GM12878 (cell line): ENCODE measurements around the gene AKAP13. TPM values are rescaled to one million over a fixed set of nuclear protein-coding genes. Genes with fewer than 3 reads are reported as not detected.

ENCODE experiments used
- ATAC-seq: fragments of 200-7000 bp; cut with Tn5 transposase; 3 replicates; pipeline ENCODE4 v1.9.1; 2020; ENCODE audit warnings: mild to moderate bottlenecking, moderate library complexity
- BruUV-seq: library from RNA; stranded (reverse); fragments of 400-500 nt; replicated peaks from 2 replicates; lab custom pipeline; 2021; lab: Mats Ljungman, UMichigan
- CTCF ChIA-PET: fragments of 300-600 bp; sonication (Branson Sonifier 250); formaldehyde crosslinking; extraction: SDS; loops from one replicate; lab custom pipeline; 2021; ENCODE audit warnings: inconsistent platforms; lab: Yijun Ruan, JAX
- POLR2A ChIA-PET: fragments of 350-600 bp; formaldehyde crosslinking; extraction: SDS; loops from one replicate; lab custom pipeline; 2021; ENCODE audit warnings: inconsistent platforms; lab: Charles Lee
- RAD21 ChIA-PET: fragments of 300-600 bp; sonication (Branson Sonifier 250); formaldehyde crosslinking; loops from one replicate; lab custom pipeline; 2023; ENCODE audit warnings: antibody characterized with exemption; ENCODE audit not compliant: unreplicated experiment; lab: Charles Lee
- SMC1A ChIA-PET: fragments of 300-600 bp; sonication (Branson Sonifier 250); formaldehyde crosslinking; loops from one replicate; lab custom pipeline; 2023; ENCODE audit not compliant: unreplicated experiment, uncharacterized antibody; lab: Charles Lee
- DNase-seq: peaks from one replicate; pipeline ENCODE4 v3.0.0-alpha.2; 2011; ENCODE audit warnings: low read depth, low spot score
- FAIRE-seq: peaks from 3 replicates; lab custom pipeline; 2011; peaks lifted over from hg19 to GRCh38; lab: Jason Lieb, UNC
- H2AFZ ChIP-seq: 2 replicates; pipeline ENCODE4 v1.6.0; 2011; ENCODE audit warnings: low read depth, low read length, control low read depth; ENCODE audit not compliant: control insufficient read depth
- H3K27ac ChIP-seq: 2 replicates; pipeline ENCODE4 v1.5.1; 2011; ENCODE audit warnings: control low read depth; ENCODE audit not compliant: control insufficient read depth, insufficient read depth
- H3K27me3 ChIP-seq, 2 experiments: replicated peaks in 1 of 2; 2 replicates each; pipeline versions ENCODE4 v1.6.0 to v1.6.1; 2011; ENCODE audit warnings: low read length in 1 of 2; ENCODE audit not compliant: control insufficient read depth in 2 of 2, insufficient read depth in 2 of 2
- H3K36me3 ChIP-seq, 2 experiments: 2 replicates each; pipeline ENCODE4 v1.5.1; 2011; ENCODE audit warnings: low read length in 1 of 2; ENCODE audit not compliant: control insufficient read depth in 2 of 2, insufficient read depth in 2 of 2
- H3K4me1 ChIP-seq: 2 replicates; pipeline ENCODE4 v1.6.1; 2011; ENCODE audit warnings: mild to moderate bottlenecking, low read length, moderate library complexity, mixed read lengths; ENCODE audit not compliant: control insufficient read depth, insufficient read depth
- H3K4me2 ChIP-seq: 2 replicates; pipeline ENCODE4 v1.6.0; 2011; ENCODE audit warnings: control low read depth; ENCODE audit not compliant: control insufficient read depth, insufficient read depth
- H3K4me3 ChIP-seq: fragments of 200-600 bp; sonication (generic); 2 replicates; pipeline ENCODE4 v1.5.1; 2016
- H3K79me2 ChIP-seq: 2 replicates; pipeline ENCODE4 v1.6.0; 2011; ENCODE audit warnings: low read length; ENCODE audit not compliant: control insufficient read depth, insufficient read depth
- H3K9ac ChIP-seq: 2 replicates; pipeline ENCODE4 v1.8.0; 2011; ENCODE audit warnings: low read length, control low read depth, mixed read lengths; ENCODE audit not compliant: control insufficient read depth, insufficient read depth
- H3K9me3 ChIP-seq: replicated peaks from 3 replicates; pipeline ENCODE4 v1.5.1; 2011; ENCODE audit warnings: mild to moderate bottlenecking, low read length; ENCODE audit not compliant: control insufficient read depth, insufficient read depth
- H4K20me1 ChIP-seq: 2 replicates; pipeline ENCODE4 v1.6.0; 2011; ENCODE audit not compliant: control insufficient read depth, insufficient read depth
- CBX5 ChIP-seq: sonication (generic); IDR thresholded peaks from 2 replicates; pipeline ENCODE4 v1.6.1; 2016; ENCODE audit warnings: low read depth, moderate library complexity, mild to moderate bottlenecking, inconsistent platforms
- CREM ChIP-seq: IDR thresholded peaks from 2 replicates; pipeline ENCODE4 v1.6.1; 2014; ENCODE audit warnings: antibody characterized with exemption, low read depth
- DPF2 ChIP-seq: fragments of 450-650 bp; IDR thresholded peaks from 2 replicates; pipeline ENCODE4 v1.6.1; 2017; ENCODE audit warnings: mild to moderate bottlenecking
- EP300 ChIP-seq, 2 experiments: fragments of 150-350 bp in 1 of 2; IDR thresholded peaks; 2 replicates each; pipeline ENCODE4 v1.6.1; 2011 to 2012; ENCODE audit warnings: low read depth in 2 of 2, low read length in 2 of 2, borderline replicate concordance in 1 of 2, improper control_type of control experiment in 1 of 2, inconsistent platforms in 1 of 2; ENCODE audit not compliant: control insufficient read depth in 1 of 2
- EZH2 ChIP-seq: IDR thresholded peaks from 2 replicates; pipeline ENCODE4 v1.6.1; 2012; ENCODE audit warnings: low read depth, mild to moderate bottlenecking, control low read depth, inconsistent platforms, low read length, borderline replicate concordance; ENCODE audit not compliant: control insufficient read depth
- FOS ChIP-seq: IDR thresholded peaks from 3 replicates; pipeline ENCODE4 v1.6.1; 2011; ENCODE audit warnings: borderline replicate concordance; ENCODE audit not compliant: insufficient read length; ENCODE audit errors: extremely low read depth
- HDAC6 ChIP-seq: fragments of 200-600 bp; sonication (generic); IDR thresholded peaks from one replicate; pipeline ENCODE4 v1.8.0; 2017; ENCODE audit warnings: antibody characterized with exemption; ENCODE audit not compliant: unreplicated experiment
- IKZF2 ChIP-seq, 2 experiments: fragments of 450-650 bp; IDR thresholded peaks; 2 replicates each; pipeline ENCODE4 v1.6.1; 2017; ENCODE audit warnings: mild to moderate bottlenecking in 2 of 2, moderate library complexity in 2 of 2
- MEF2A ChIP-seq: IDR thresholded peaks from 2 replicates; pipeline ENCODE4 v1.6.1; 2011; ENCODE audit warnings: low read depth, mild to moderate bottlenecking, low read length, moderate library complexity; ENCODE audit not compliant: insufficient read depth
- MEF2B ChIP-seq: fragments of 450-650 bp; IDR thresholded peaks from 2 replicates; pipeline ENCODE4 v1.6.1; 2018; ENCODE audit warnings: mild to moderate bottlenecking, moderate library complexity; ENCODE audit not compliant: partially characterized antibody, poor library complexity, severe bottlenecking
- NBN ChIP-seq: fragments of 450-650 bp; IDR thresholded peaks from 2 replicates; pipeline ENCODE4 v1.6.1; 2016
- POLR2A ChIP-seq: IDR thresholded peaks from 2 replicates; pipeline ENCODE4 v1.6.1; 2011; ENCODE audit warnings: low read depth, mild to moderate bottlenecking, low read length
- RELA ChIP-seq: fragments of 450-650 bp; IDR thresholded peaks from 2 replicates; pipeline ENCODE4 v1.8.0; 2014; ENCODE audit warnings: borderline replicate concordance; ENCODE audit not compliant: partially characterized antibody
- SPI1 ChIP-seq: IDR thresholded peaks from 2 replicates; pipeline ENCODE4 v1.6.1; 2011; ENCODE audit warnings: low read depth, mild to moderate bottlenecking, low read length, moderate library complexity, borderline replicate concordance; ENCODE audit not compliant: insufficient read depth
- STAT1 ChIP-seq: fragments of 450-650 bp; conservative IDR thresholded peaks from 2 replicates; pipeline ENCODE4 v1.6.1; 2014; ENCODE audit warnings: antibody characterized with exemption, mild to moderate bottlenecking
- TCF12 ChIP-seq: IDR thresholded peaks from 2 replicates; pipeline ENCODE4 v1.6.1; 2011; ENCODE audit warnings: low read depth, mild to moderate bottlenecking, low read length
- ZNF217 ChIP-seq: fragments of 450-650 bp; IDR thresholded peaks from 2 replicates; pipeline ENCODE4 v1.6.1; 2017; ENCODE audit warnings: antibody characterized with exemption, mild to moderate bottlenecking
- WGBS: methylation state at CpG from one replicate; pipeline ENCODE4 v1.1.6; 2016; ENCODE audit warnings: low lambda C conversion rate; ENCODE audit not compliant: insufficient replicate concordance, insufficient coverage; ENCODE audit errors: missing lambda C conversion rate; 5-methylcytosine and 5-hydroxymethylcytosine counted together
- in situ Hi-C: fragments of 300-500 bp; cut with MboI; formaldehyde crosslinking; loops from 9 replicates; pipeline ENCODE4 v1.14.3; 2018; ENCODE audit warnings: mixed read lengths
- intact Hi-C: fragments of 100-400 bp; cut with micrococcal nuclease; formaldehyde crosslinking; loops from one replicate; pipeline ENCODE4 v1.14.2; 2022; ENCODE audit not compliant: unreplicated experiment
- polyA plus RNA-seq, 11 experiments: library from polyadenylated mRNA; depleted of rRNA in 4 of 11; unstranded in 6 of 11; stranded (reverse) in 5 of 11; fragments of >200 nt; fragmentation: Nextera tagmentation in 4 of 11; fragmentation: Illumina TruSeq in 1 of 11; extraction: Ambion mirVana in 4 of 11; extraction: Trizol in 1 of 11; gene quantifications; 1 replicate in 1 of 11; 2 replicates in 10 of 11; pipeline versions ENCODE4 v1.2.1 to v1.2.3, GENCODE V29; 2011 to 2016; ENCODE audit warnings: inconsistent platforms in 2 of 11, missing spikeins in 2 of 11, low read depth in 1 of 11
- total RNA-seq, 4 experiments: library from RNA; depleted of rRNA in 3 of 4; stranded (reverse); fragments of >200 nt in 3 of 4; fragmentation: Illumina TruSeq in 1 of 4; extraction: Trizol in 1 of 4; gene quantifications; 2 replicates each; pipeline versions ENCODE4 v1.2.1 to v1.2.3, GENCODE V29; 2013 to 2021
- TF ChIP-seq, protein P1 (sequence below): IDR thresholded peaks from 2 replicates; pipeline ENCODE4 v1.6.1; 2012; ENCODE audit warnings: mild to moderate bottlenecking, low read depth, low read length
- TF ChIP-seq, protein P2 (sequence below): fragments of 450-650 bp; IDR thresholded peaks from 2 replicates; pipeline ENCODE4 v1.6.1; 2018; ENCODE audit warnings: mild to moderate bottlenecking, low read depth, moderate library complexity; ENCODE audit not compliant: partially characterized antibody

AKAP13 gene
- total and polyA plus RNA-seq, 10 of the 15 experiments (the other 5 are each of a cell fraction or from before 2014, with no cell fraction given), result 14.4 to 74.9 (median 55.1) TPM

GRCh38 chr15:85755942-85756341 lies 375.5 kb downstream of the AKAP13 start:
- Histone ChIP-seq H3K4me1 (no peaks in the 10 kb centered on the region), H3K9me3 (no peaks in the 10 kb centered on the region), H2AFZ (no peak overlapping the region), H3K36me3 (no peaks in the 10 kb centered on the region; a peak in 1 of 4 replicates), H3K4me3 (no peak overlapping the region), H3K4me2 (no peak overlapping the region), H4K20me1 (no peaks in the 10 kb centered on the region), H3K27me3 (no peaks in the 10 kb centered on the region), H3K27ac (no peak overlapping the region), H3K9ac (no peak overlapping the region), H3K79me2 (no peaks in the 10 kb centered on the region)
- ChIA-PET SMC1A (no interaction called here), RAD21 (interaction anchor here (0.8 kb wide), 1 partner anchor 201 kb away, joined by 3 read pairs; no protein-coding TSS in a partner anchor), POLR2A (no interaction called here), CTCF (interaction anchor here (1.0 to 1.6 kb wide), 3 partner anchors 8 to 267 kb away, joined by 3 read pairs; no protein-coding TSS in a partner anchor)
- intact Hi-C loops (no loop called here), in situ Hi-C loops (no loop called here)
- whole genome bisulfite sequencing, result 98% methylated on average over 4 of the region's 4 CpGs
- ATAC-seq, result no peak
- BruUV-seq, result no TSS peak
- FAIRE-seq, result no peak
- no peak for DNase-seq
- no peak for TF ChIP-seq FOS
- no peak for TF ChIP-seq CBX5
- no peak for TF ChIP-seq HDAC6
- no peak for TF ChIP-seq IKZF2 (IDR thresholded peaks at IDR 0.05)
- TF ChIP-seq SPI1, result no peak
- TF ChIP-seq EP300 (IDR thresholded peaks at IDR 0.05; ENCODE audit: borderline replicate concordance in 1 of 2, control insufficient read depth in 1 of 2, low read depth in 2 of 2, low read length in 2 of 2), result no peak
- TF ChIP-seq TCF12, result no peak
- no peak for TF ChIP-seq ZNF217
- no peak for TF ChIP-seq DPF2
- no peak for TF ChIP-seq CREM
- TF ChIP-seq MEF2B, result no peak
- no peak for TF ChIP-seq NBN
- TF ChIP-seq POLR2A, result no peak
- TF ChIP-seq RELA, result no peak
- TF ChIP-seq, protein P1, sequence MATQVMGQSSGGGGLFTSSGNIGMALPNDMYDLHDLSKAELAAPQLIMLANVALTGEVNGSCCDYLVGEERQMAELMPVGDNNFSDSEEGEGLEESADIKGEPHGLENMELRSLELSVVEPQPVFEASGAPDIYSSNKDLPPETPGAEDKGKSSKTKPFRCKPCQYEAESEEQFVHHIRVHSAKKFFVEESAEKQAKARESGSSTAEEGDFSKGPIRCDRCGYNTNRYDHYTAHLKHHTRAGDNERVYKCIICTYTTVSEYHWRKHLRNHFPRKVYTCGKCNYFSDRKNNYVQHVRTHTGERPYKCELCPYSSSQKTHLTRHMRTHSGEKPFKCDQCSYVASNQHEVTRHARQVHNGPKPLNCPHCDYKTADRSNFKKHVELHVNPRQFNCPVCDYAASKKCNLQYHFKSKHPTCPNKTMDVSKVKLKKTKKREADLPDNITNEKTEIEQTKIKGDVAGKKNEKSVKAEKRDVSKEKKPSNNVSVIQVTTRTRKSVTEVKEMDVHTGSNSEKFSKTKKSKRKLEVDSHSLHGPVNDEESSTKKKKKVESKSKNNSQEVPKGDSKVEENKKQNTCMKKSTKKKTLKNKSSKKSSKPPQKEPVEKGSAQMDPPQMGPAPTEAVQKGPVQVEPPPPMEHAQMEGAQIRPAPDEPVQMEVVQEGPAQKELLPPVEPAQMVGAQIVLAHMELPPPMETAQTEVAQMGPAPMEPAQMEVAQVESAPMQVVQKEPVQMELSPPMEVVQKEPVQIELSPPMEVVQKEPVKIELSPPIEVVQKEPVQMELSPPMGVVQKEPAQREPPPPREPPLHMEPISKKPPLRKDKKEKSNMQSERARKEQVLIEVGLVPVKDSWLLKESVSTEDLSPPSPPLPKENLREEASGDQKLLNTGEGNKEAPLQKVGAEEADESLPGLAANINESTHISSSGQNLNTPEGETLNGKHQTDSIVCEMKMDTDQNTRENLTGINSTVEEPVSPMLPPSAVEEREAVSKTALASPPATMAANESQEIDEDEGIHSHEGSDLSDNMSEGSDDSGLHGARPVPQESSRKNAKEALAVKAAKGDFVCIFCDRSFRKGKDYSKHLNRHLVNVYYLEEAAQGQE, result no peak
- TF ChIP-seq MEF2A, result no peak
- TF ChIP-seq EZH2, result no peak
- TF ChIP-seq STAT1, result no peak
- TF ChIP-seq, protein P2, sequence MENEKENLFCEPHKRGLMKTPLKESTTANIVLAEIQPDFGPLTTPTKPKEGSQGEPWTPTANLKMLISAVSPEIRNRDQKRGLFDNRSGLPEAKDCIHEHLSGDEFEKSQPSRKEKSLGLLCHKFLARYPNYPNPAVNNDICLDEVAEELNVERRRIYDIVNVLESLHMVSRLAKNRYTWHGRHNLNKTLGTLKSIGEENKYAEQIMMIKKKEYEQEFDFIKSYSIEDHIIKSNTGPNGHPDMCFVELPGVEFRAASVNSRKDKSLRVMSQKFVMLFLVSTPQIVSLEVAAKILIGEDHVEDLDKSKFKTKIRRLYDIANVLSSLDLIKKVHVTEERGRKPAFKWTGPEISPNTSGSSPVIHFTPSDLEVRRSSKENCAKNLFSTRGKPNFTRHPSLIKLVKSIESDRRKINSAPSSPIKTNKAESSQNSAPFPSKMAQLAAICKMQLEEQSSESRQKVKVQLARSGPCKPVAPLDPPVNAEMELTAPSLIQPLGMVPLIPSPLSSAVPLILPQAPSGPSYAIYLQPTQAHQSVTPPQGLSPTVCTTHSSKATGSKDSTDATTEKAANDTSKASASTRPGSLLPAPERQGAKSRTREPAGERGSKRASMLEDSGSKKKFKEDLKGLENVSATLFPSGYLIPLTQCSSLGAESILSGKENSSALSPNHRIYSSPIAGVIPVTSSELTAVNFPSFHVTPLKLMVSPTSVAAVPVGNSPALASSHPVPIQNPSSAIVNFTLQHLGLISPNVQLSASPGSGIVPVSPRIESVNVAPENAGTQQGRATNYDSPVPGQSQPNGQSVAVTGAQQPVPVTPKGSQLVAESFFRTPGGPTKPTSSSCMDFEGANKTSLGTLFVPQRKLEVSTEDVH, result no peak
